ENCODE results near the gene RIMBP2.

DNA sequence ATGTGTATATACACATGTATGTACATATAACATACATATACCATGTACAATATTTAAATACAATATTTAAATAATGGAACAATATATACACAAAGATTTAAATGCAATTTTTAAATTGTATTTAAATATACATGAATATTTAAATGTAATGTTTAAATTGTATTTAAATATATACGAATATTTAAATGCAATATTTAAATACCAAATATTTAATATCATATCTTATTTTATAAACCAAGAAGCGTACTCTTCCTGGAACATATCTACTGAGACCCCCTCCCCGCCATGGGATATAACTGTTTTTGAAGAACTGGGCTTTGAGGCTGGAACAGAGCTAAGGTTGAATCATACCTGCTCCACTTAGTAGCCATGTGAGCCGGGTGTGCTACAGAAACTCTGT is 29.8 kb upstream of the RIMBP2 start:
- no peak for TF ChIP-seq POLR2AphosphoS5 (IDR thresholded peaks at IDR 0.05; ENCODE audit: insufficient read depth in 1 of 2, low read depth in 1 of 2)
- TF ChIP-seq POLR2A (IDR thresholded peaks at IDR 0.05): no peak
- TF ChIP-seq, protein P1, sequence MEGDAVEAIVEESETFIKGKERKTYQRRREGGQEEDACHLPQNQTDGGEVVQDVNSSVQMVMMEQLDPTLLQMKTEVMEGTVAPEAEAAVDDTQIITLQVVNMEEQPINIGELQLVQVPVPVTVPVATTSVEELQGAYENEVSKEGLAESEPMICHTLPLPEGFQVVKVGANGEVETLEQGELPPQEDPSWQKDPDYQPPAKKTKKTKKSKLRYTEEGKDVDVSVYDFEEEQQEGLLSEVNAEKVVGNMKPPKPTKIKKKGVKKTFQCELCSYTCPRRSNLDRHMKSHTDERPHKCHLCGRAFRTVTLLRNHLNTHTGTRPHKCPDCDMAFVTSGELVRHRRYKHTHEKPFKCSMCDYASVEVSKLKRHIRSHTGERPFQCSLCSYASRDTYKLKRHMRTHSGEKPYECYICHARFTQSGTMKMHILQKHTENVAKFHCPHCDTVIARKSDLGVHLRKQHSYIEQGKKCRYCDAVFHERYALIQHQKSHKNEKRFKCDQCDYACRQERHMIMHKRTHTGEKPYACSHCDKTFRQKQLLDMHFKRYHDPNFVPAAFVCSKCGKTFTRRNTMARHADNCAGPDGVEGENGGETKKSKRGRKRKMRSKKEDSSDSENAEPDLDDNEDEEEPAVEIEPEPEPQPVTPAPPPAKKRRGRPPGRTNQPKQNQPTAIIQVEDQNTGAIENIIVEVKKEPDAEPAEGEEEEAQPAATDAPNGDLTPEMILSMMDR (IDR thresholded peaks at IDR 0.05): no peak

Data from vagina (tissue), 2 donors.